B cell (primary cell): Measurements from ENCODE around the gene CRYBA4. TPM values are rescaled to one million over a fixed set of nuclear protein-coding genes. Genes with fewer than 3 reads are reported as not detected.
A peak's percentile ranks its signal among the peaks of the same experiment; 100 is the strongest.

Source experiments
- ATAC-seq: fragments of 200-7000 bp; cut with Tn5 transposase; one replicate; pipeline ENCODE4 v1.10.0; 2021; ENCODE audit warnings: low read depth, mild to moderate bottlenecking, moderate number of reproducible peaks, moderate library complexity
- CTCF ChIA-PET: fragments of 350-600 bp; sonication (Branson Sonifier 250); formaldehyde crosslinking; loops from one replicate; lab custom pipeline; 2021; ENCODE audit warnings: antibody characterized with exemption, inconsistent platforms; lab: Charles Lee
- POLR2A ChIA-PET: fragments of 350-600 bp; sonication (Branson Sonifier 250); formaldehyde crosslinking; loops from one replicate; lab custom pipeline; 2021; ENCODE audit warnings: antibody characterized with exemption; lab: Charles Lee
- DNase-seq: peaks from one replicate; pipeline ENCODE4 v3.0.0; 2013
- H2AFZ ChIP-seq: 2 replicates; pipeline ENCODE4 v1.6.1; 2012; ENCODE audit warnings: mild to moderate bottlenecking, low read depth, low read length; ENCODE audit not compliant: insufficient read depth, poor library complexity, severe bottlenecking
- H3K27ac ChIP-seq, 2 donors: 1 replicate in 1 of 2; 2 replicates in 1 of 2; pipeline ENCODE4 v1.5.1; 2012 to 2013; ENCODE audit warnings: low read length in 2 of 2, mild to moderate bottlenecking in 2 of 2, moderate library complexity in 1 of 2
- H3K27me3 ChIP-seq, 4 experiments: fragments of 200-600 bp in 1 of 4; sonication (generic) in 1 of 4; replicated peaks in 1 of 4; 1 replicate in 2 of 4; 2 replicates in 2 of 4; pipeline versions ENCODE4 v1.6.1 to v1.7.0; 2013 to 2016; ENCODE audit warnings: low read length in 3 of 4, mild to moderate bottlenecking in 2 of 4, mixed read lengths in 1 of 4, moderate library complexity in 1 of 4; ENCODE audit not compliant: insufficient read depth in 4 of 4, control insufficient read depth in 3 of 4; ENCODE audit errors: control extremely low read depth in 1 of 4
- H3K36me3 ChIP-seq, 2 experiments: replicated peaks in 1 of 2; 1 replicate in 1 of 2; 2 replicates in 1 of 2; pipeline versions ENCODE4 v1.6.1 to v1.7.1; 2013; ENCODE audit warnings: low read length in 1 of 2; ENCODE audit not compliant: insufficient read depth in 2 of 2, control insufficient read depth in 1 of 2; ENCODE audit errors: control extremely low read depth in 1 of 2, extremely low read depth in 1 of 2
- H3K4me1 ChIP-seq, 2 donors: fragments of 200-600 bp in 1 of 2; sonication (generic) in 1 of 2; 1 replicate in 1 of 2; 2 replicates in 1 of 2; pipeline versions ENCODE4 v1.5.1 to v1.6.1; 2013 to 2017; ENCODE audit warnings: low read length in 2 of 2; ENCODE audit not compliant: control insufficient read depth in 2 of 2, insufficient read depth in 2 of 2
- H3K4me2 ChIP-seq: replicated peaks from 2 replicates; pipeline ENCODE3; 2012; ENCODE audit warnings: mild to moderate bottlenecking, low read depth, low read length; ENCODE audit not compliant: poor library complexity, severe bottlenecking
- H3K4me3 ChIP-seq, 5 experiments: fragments of 200-600 bp in 1 of 5; sonication (generic) in 1 of 5; 1 replicate in 3 of 5; 2 replicates in 2 of 5; pipeline versions ENCODE4 v1.5.1 to v1.7.0; 2011 to 2016; ENCODE audit warnings: low read length in 4 of 5, mild to moderate bottlenecking in 4 of 5, low read depth in 2 of 5, control low read depth in 1 of 5, moderate library complexity in 1 of 5; ENCODE audit not compliant: insufficient read depth in 1 of 5; ENCODE audit errors: control extremely low read depth in 1 of 5, extremely low read depth in 1 of 5
- H3K79me2 ChIP-seq: fragments of 200-600 bp; sonication (generic); one replicate; pipeline ENCODE4 v1.6.0; 2016; ENCODE audit warnings: low read length; ENCODE audit not compliant: control insufficient read depth, insufficient read depth
- H3K9ac ChIP-seq: fragments of 200-600 bp; sonication (generic); 2 replicates; pipeline ENCODE4 v1.6.1; 2017; ENCODE audit warnings: mild to moderate bottlenecking, low read length, moderate library complexity
- H3K9me3 ChIP-seq, 3 donors: one replicate each; pipeline versions ENCODE4 v1.6.1 to v1.7.1; 2013; ENCODE audit warnings: low read length in 2 of 3; ENCODE audit not compliant: control insufficient read depth in 2 of 3, insufficient read depth in 1 of 3; ENCODE audit errors: control extremely low read depth in 1 of 3
- H4K20me1 ChIP-seq: 2 replicates; pipeline ENCODE4 v1.6.0; 2012; ENCODE audit warnings: mild to moderate bottlenecking, low read length; ENCODE audit not compliant: insufficient read depth, control insufficient read depth, poor library complexity, severe bottlenecking
- H3K27ac Mint-ChIP-seq: one replicate; pipeline ENCODE4 v1.8.0; 2021; ENCODE audit warnings: mixed read lengths
- H3K27me3 Mint-ChIP-seq: one replicate; pipeline ENCODE4 v1.8.0; 2021; ENCODE audit warnings: mixed read lengths
- H3K4me1 Mint-ChIP-seq: one replicate; pipeline ENCODE4 v1.8.0; 2021; ENCODE audit warnings: mixed read lengths
- H3K4me3 Mint-ChIP-seq: one replicate; pipeline ENCODE4 v1.8.0; 2021; ENCODE audit warnings: mixed read lengths
- H3K9me3 Mint-ChIP-seq: one replicate; pipeline ENCODE4 v1.8.0; 2022; ENCODE audit warnings: mixed read lengths; ENCODE audit not compliant: insufficient read depth
- CTCF ChIP-seq: fragments of 200-600 bp; IDR thresholded peaks from one replicate; pipeline ENCODE4 v1.8.0; 2022; ENCODE audit warnings: antibody characterized with exemption, mild to moderate bottlenecking
- EZH2 ChIP-seq: IDR thresholded peaks from 2 replicates; pipeline ENCODE4 v1.6.1; 2012; ENCODE audit warnings: borderline replicate concordance, low read depth, mild to moderate bottlenecking, moderate library complexity, low read length; ENCODE audit not compliant: insufficient read depth, poor library complexity, severe bottlenecking
- WGBS: methylation state at CpG from one replicate; pipeline ENCODE4 v1.1.5; 2013; ENCODE audit warnings: missing lambda C conversion rate; ENCODE audit not compliant: insufficient coverage; 5-methylcytosine and 5-hydroxymethylcytosine counted together
- intact Hi-C: fragments of 100-400 bp; cut with micrococcal nuclease; formaldehyde crosslinking; loops from one replicate; pipeline ENCODE4 v1.10.0; 2022
- polyA plus RNA-seq: library from polyadenylated mRNA; depleted of rRNA; stranded (reverse); fragments of >200 nt; gene quantifications from 2 replicates; pipeline ENCODE4 v1.2.3, GENCODE V29; 2012
- total RNA-seq, 2 donors: library from RNA; stranded (reverse); fragments of 120-200 nt in 1 of 2; gene quantifications; 1 replicate in 1 of 2; 2 replicates in 1 of 2; pipeline versions ENCODE4 v1.2.3 to v1.2.4, GENCODE V29; 2013 to 2022

The CRYBA4 gene
- total and polyA plus RNA-seq, 2 donors (not counting 1 experiment from before 2014, with no cell fraction given), result not detected

- Histone ChIP-seq H3K4me3 (no peak overlapping the region), H3K36me3 (no peaks in the 10 kb centered on the region), H4K20me1 (no peaks in the 10 kb centered on the region), H3K9me3 (no peaks in the 10 kb centered on the region), H3K4me2 (no peak overlapping the region), H2AFZ (no peak overlapping the region), H3K27me3 (peaks cover 0 to 32% (median 14%) of the 10 kb centered on the region in 4 experiments), H3K27ac (no peak overlapping the region), H3K4me1 (peaks cover 29 to 44% of the 10 kb centered on the region in 2 donors), H3K79me2 (no peaks in the 10 kb centered on the region), H3K9ac (no peak overlapping the region)
- no peak overlapping the region for H3K4me3 Mint-ChIP-seq
- POLR2A ChIA-PET, result no interaction called here
- DNase-seq, result no peak
- H3K4me1 Mint-ChIP-seq, result peaks cover 44% of the 10 kb centered on the region
- CTCF ChIA-PET, result interaction anchor here (0.9 to 1.0 kb wide), 3 partner anchors 10 to 260 kb away, joined by 3 to 5 read pairs (median 3); no protein-coding TSS in a partner anchor
- no peak for ATAC-seq
- WGBS, result no CpG with 5 or more reads among the region's 6 CpGs
- peak overlapping the region; percentile 7 for H3K27ac Mint-ChIP-seq
- TF ChIP-seq EZH2, result no peak
- TF ChIP-seq CTCF, result no peak
- no peaks in the 10 kb centered on the region for H3K9me3 Mint-ChIP-seq
- H3K27me3 Mint-ChIP-seq, result peaks cover 12% of the 10 kb centered on the region
- intact Hi-C loops, result no loop called here
These were observed 38.6 kb downstream of the CRYBA4 start for GRCh38 chr22:26660356-26660755.

GRCh38 chr22:26660961-26661578, 39.3 kb downstream of the CRYBA4 start:
- Mint-ChIP-seq H3K9me3 (no peaks in the 10 kb centered on the region), H3K4me3 (no peak overlapping the region), H3K4me1 (peaks cover 51% of the 10 kb centered on the region), H3K27ac (peak overlapping the region; percentile 7), H3K27me3 (peaks cover 12% of the 10 kb centered on the region)
- WGBS, result 100% methylated on average over 5 of the region's 7 CpGs
- Histone ChIP-seq H3K4me2 (no peak overlapping the region), H3K36me3 (no peaks in the 10 kb centered on the region), H3K9ac (no peak overlapping the region), H3K9me3 (no peaks in the 10 kb centered on the region), H3K4me3 (no peak overlapping the region), H4K20me1 (no peaks in the 10 kb centered on the region), H3K79me2 (no peaks in the 10 kb centered on the region), H2AFZ (no peak overlapping the region), H3K27ac (no peak overlapping the region), H3K27me3 (peaks cover 0 to 32% (median 14%) of the 10 kb centered on the region in 4 experiments), H3K4me1 (peaks cover 36 to 52% of the 10 kb centered on the region in 2 donors)
- TF ChIP-seq EZH2 (no peak), CTCF (no peak)
- ChIA-PET CTCF (interaction anchor here (0.9 to 1.6 kb wide), 4 partner anchors 9 to 261 kb away, joined by 3 to 8 read pairs (median 4); no protein-coding TSS in a partner anchor), POLR2A (no interaction called here)
- ATAC-seq (no peak), DNase-seq (no peak)
- intact Hi-C loops, result no loop called here
